Choroid plexus epithelial cell (primary cell): Measurements from ENCODE around the gene GPR25.

ENCODE experiments used
- DNase-seq: peaks from one replicate; pipeline ENCODE4 v3.0.0-alpha.2; 2010; ENCODE audit warnings: low read depth
- H3K4me3 ChIP-seq: 2 replicates; pipeline ENCODE4 v1.5.1; 2011; ENCODE audit warnings: low read depth, mild to moderate bottlenecking, control low read depth, low read length, moderate library complexity
- TF ChIP-seq, protein P1 (sequence below): conservative IDR thresholded peaks from 2 replicates; pipeline ENCODE4 v1.5.1; 2011; ENCODE audit warnings: low read depth, mild to moderate bottlenecking, control low read depth, inconsistent platforms, low read length, moderate library complexity

GPR25 gene

DNA sequence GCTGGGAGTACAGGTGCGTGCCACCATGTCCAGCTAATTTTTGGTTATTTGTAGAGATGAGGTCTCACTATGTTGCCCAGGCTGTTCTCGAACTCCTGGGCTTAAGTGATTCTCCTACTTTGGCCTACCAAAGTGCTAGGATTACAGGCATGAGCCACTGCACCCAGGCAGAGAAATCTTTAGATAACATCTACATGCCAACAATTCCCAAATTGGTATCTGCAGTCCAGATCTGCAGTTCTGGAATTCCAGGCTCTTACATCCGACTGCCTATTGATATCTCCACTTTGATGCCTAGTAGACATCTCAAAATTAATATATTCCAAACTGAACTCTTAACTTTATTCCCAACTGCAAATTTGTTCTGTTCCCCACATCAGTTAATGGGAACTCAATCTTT, 45.2 kb downstream of the GPR25 start:
- H3K4me3 ChIP-seq: no peak overlapping the region
- no peak for DNase-seq
- TF ChIP-seq, protein P1, sequence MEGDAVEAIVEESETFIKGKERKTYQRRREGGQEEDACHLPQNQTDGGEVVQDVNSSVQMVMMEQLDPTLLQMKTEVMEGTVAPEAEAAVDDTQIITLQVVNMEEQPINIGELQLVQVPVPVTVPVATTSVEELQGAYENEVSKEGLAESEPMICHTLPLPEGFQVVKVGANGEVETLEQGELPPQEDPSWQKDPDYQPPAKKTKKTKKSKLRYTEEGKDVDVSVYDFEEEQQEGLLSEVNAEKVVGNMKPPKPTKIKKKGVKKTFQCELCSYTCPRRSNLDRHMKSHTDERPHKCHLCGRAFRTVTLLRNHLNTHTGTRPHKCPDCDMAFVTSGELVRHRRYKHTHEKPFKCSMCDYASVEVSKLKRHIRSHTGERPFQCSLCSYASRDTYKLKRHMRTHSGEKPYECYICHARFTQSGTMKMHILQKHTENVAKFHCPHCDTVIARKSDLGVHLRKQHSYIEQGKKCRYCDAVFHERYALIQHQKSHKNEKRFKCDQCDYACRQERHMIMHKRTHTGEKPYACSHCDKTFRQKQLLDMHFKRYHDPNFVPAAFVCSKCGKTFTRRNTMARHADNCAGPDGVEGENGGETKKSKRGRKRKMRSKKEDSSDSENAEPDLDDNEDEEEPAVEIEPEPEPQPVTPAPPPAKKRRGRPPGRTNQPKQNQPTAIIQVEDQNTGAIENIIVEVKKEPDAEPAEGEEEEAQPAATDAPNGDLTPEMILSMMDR: no peak

DNA sequence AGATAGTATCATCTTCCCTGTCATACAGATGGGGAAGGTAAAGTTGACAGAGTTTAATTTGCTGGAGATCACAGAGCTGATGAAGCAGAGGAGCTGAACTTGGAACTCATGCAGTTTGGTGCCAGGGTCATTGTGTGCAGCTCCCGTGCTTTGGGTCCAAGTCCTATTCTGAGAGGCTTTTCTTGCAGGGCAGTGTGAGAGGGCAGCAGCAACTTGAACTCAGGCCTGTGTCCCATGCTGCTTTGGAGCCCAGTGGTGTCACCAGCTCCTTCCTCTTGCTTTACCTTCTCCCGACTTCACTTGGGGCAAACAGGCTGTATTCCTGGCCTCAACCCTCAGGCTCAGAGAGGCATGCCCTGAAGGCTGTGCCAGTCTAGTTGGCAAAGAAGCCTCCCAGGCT, 46.6 kb downstream of the GPR25 start:
- TF ChIP-seq, protein P1: no peak
- no peak overlapping the region for H3K4me3 ChIP-seq
- DNase-seq: no peak

DNA sequence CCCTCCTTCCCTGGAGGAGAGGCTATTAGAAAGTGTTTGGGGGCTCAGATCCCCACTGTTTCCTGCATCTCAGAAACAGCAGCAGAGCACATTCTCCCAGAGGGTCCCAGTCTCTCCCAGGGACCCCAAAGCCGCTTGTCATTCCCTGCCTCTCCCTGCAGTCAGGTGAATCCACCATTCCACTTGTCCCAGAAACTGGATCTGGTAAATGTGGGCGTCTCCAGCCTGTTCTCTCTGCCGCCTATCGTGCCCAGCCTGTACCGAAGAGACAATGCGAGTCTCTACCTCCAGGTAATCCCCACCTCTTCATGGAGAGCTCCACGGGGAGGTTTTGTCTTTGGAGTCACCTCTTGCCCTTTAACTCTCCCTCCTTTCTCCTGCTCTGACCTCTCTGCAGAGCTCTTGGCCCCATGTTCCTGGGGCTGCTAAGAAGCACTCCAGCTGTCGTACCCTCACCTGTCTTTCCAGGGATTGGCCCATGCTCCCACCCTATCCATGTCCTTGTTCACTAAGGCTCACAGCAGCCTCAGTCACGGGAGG, 48.9 kb downstream of the GPR25 start:
- TF ChIP-seq, protein P1: no peak
- no peak overlapping the region for H3K4me3 ChIP-seq
- DNase-seq: no peak

DNA sequence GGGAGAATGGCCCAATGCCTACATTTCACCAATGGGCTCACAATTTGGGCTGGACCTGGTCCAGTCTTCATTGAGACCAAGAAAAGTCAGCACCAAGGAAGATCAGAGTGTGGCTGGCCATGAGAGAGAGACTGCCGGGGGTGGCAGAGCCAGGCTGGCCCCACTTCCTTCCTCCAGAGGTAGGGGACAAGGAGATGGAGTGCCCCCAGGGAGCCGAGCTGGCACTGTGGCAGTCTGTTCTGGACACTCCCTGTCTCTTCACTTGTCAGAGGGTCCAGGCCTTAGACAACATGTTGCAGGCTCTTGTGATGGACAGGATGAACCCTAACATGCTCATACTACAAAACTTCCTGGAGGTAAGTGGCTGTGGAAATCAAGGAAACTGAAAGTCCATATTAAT, 49.6 kb downstream of the GPR25 start:
- TF ChIP-seq, protein P1: no peak
- H3K4me3 ChIP-seq: no peak overlapping the region
- no peak for DNase-seq

DNA sequence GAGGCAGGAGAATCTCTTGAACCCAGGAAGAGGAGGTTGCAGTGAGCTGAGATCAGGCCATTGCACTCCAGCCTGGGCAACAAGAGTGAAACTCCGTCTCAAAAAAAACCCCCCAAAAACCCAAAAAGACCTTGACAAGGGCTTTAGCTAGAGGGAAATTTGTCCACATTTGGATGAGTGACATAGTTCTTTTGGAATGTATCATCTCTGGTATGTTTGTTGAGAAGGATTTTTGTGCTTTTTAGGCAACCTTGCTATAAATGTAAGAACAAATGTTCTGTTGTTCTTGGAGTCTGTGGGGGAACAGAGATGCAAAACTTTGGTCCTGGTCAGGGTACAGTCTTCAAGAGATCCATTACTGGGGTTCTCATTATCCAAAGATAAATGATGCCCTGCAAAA, 50.8 kb downstream of the GPR25 start:
- no peak overlapping the region for H3K4me3 ChIP-seq
- TF ChIP-seq, protein P1: no peak
- peak; percentile 33 for DNase-seq
